Ovary (tissue), 9 donors: ENCODE data around the gene CEBPZ. TPM values are rescaled to one million over a fixed set of nuclear protein-coding genes. Genes with fewer than 3 reads are reported as not detected.

ENCODE experiments used
- DNase-seq, 5 donors: peaks; one replicate each; pipeline ENCODE4 v3.0.0-alpha.2; 2019 to 2020
- H3K27ac ChIP-seq, 2 donors: fragments of 200-600 bp; one replicate each; pipeline versions ENCODE4 v1.5.1 to v1.8.0; 2019 to 2022
- H3K27me3 ChIP-seq: fragments of 200-600 bp; one replicate; pipeline ENCODE4 v1.8.0; 2022
- H3K36me3 ChIP-seq: fragments of 200-600 bp; sonication (generic); one replicate; pipeline ENCODE4 v1.5.1; 2019
- H3K4me1 ChIP-seq: one replicate; pipeline ENCODE4 v1.8.1; 2013; ENCODE audit warnings: mild to moderate bottlenecking, moderate library complexity; ENCODE audit not compliant: insufficient read depth
- H3K4me3 ChIP-seq: fragments of 200-600 bp; sonication (generic); one replicate; pipeline ENCODE4 v1.5.1; 2017
- H3K9me3 ChIP-seq, 2 donors: fragments of 200-600 bp in 1 of 2; sonication (generic) in 1 of 2; one replicate each; pipeline versions ENCODE4 v1.5.1 to v1.8.1; 2013 to 2019; ENCODE audit warnings: mild to moderate bottlenecking in 1 of 2, moderate library complexity in 1 of 2
- CTCF ChIP-seq, 3 donors: fragments of 450-650 bp in 2 of 3; fragments of 200-600 bp in 1 of 3; IDR thresholded peaks; one replicate each; pipeline versions ENCODE4 v1.5.1 to v1.8.0; 2016 to 2022; ENCODE audit warnings: antibody characterized with exemption in 3 of 3, mild to moderate bottlenecking in 1 of 3
- EP300 ChIP-seq: sonication (generic); formaldehyde crosslinking; IDR thresholded peaks from one replicate; pipeline ENCODE4 v1.6.1; 2017; ENCODE audit warnings: antibody characterized with exemption
- POLR2A ChIP-seq: fragments of 450-650 bp; IDR thresholded peaks from one replicate; pipeline ENCODE4 v1.6.1; 2017; ENCODE audit warnings: antibody characterized with exemption, mild to moderate bottlenecking, moderate library complexity
- WGBS, 3 donors: extraction: QIAGEN DNeasy Blood & Tissue Kit in 1 of 3; methylation state at CpG; one replicate each; pipeline versions ENCODE4 v1.1.5 to v1.1.7; 2013 to 2017; 5-methylcytosine and 5-hydroxymethylcytosine counted together
- intact Hi-C, 4 donors: fragments of 100-400 bp; cut with DNase I; formaldehyde crosslinking; loops; one replicate each; pipeline versions ENCODE4 v1.11.0 to v1.15.1; 2022 to 2023
- polyA plus RNA-seq, 2 donors: library from polyadenylated mRNA; stranded (reverse); fragments of 200-250 nt in 1 of 2; fragments of 350-450 nt in 1 of 2; fragmentation: Illumina TruSeq in 1 of 2; extraction: RNeasy Lipid Tissue Mini Kit (QIAGEN cat#74804) in 1 of 2; gene quantifications; one replicate each; pipeline ENCODE4 v1.2.3, GENCODE V29; 2013 to 2014
- total RNA-seq, 7 donors: library from RNA; depleted of rRNA in 2 of 7; stranded (reverse); fragments of >200 nt in 2 of 7; fragmentation: NEBNext Ultra II Directional in 3 of 7; extraction: Animal tissue kit (Norgen Biotek cat#: 25700) in 3 of 7; gene quantifications; one replicate each; pipeline versions ENCODE4 v1.1.0 to v1.2.4, GENCODE V29; 2016 to 2023
- donor health status: DM: no; HTN: no; CAD: no; lungs with moderate emphysema.
- donor health status: DM: no; HTN: no; CAD: no.
- donor health status: Bipolar disorder and iron deficiency.
- donor health status: DM: yes; HTN: yes; CAD: no.
- donor health status: DM: no; HTN: no; CAD: no.
- donor health status: DM: yes; HTN: yes; CAD: no.

CEBPZ gene
- total and polyA plus RNA-seq, 9 donors = 24.0 to 56.5 (median 47.4) TPM

GRCh38 chr2:37168217-37168981 lies 63.0 kb downstream of the CEBPZ start:
- no peaks in the 10 kb centered on the region for H3K36me3 ChIP-seq
- no peak overlapping the region for H3K4me3 ChIP-seq
- TF ChIP-seq CTCF (IDR thresholded peaks at IDR 0.05) = no peak
- TF ChIP-seq EP300 = no peak
- TF ChIP-seq POLR2A = no peak
- no peaks in the 10 kb centered on the region for H3K4me1 ChIP-seq
- DNase-seq = no peak
- no peak overlapping the region for H3K27ac ChIP-seq
- 65 to 78% (median 67%) methylated on average over 17 of the region's 17 CpGs for WGBS, 3 donors
- intact Hi-C loops = no loop called here
- no peaks in the 10 kb centered on the region for H3K9me3 ChIP-seq
- no peaks in the 10 kb centered on the region for H3K27me3 ChIP-seq

DNA sequence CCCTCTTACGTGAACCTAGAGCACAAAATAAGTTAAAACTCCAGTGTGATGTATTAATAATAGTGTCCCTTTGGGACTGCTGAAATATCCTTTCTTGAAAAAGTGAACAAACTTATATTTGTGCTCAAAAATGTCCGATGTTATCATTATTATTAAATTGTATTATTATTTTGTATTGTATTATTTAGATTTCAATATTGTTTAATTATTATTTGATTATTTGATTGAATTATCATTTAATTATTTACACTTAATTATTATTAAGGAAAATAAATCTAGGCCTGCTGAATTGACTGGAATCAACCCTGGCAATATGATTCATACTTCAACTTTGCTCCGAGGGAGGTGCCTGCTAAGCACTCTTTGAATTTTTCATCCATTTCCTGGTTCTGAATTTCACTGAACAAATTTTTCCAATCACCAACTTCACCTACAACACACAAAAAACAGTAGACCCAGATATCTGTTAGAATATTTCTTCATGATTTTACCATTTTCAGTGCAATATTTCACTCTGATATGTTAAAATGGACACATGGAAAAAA lies 63.7 kb downstream of the CEBPZ start:
- TF ChIP-seq POLR2A (no peak), CTCF (IDR thresholded peaks at IDR 0.05) (no peak), EP300 (no peak)
- intact Hi-C loops = no loop called here

DNA sequence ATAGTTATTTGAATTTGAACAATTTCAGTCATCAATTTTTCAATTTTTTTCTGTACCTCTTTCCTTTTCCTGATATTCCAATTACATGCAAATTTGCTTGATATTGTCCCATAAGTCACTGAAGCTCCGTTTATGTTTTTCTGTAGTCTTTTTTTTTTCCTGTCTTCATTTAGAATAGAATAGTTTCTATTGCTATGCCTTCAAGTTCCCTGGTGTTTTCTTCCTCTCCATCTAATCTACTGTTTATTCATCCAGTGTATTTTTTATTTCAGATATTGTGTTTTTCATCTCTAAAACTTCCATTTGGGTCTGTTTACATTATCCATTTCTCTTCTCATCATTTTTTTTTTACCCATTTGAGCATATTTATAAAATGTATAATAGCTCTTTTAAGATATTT lies 66.6 kb downstream of the CEBPZ start:
- Histone ChIP-seq H3K4me3 (no peak overlapping the region), H3K36me3 (no peaks in the 10 kb centered on the region), H3K27me3 (no peaks in the 10 kb centered on the region), H3K27ac (no peak overlapping the region), H3K9me3 (no peaks in the 10 kb centered on the region), H3K4me1 (no peaks in the 10 kb centered on the region)
- intact Hi-C loops = no loop called here
- DNase-seq = no peak
- no peak for TF ChIP-seq POLR2A
- TF ChIP-seq EP300 = no peak
- TF ChIP-seq CTCF (IDR thresholded peaks at IDR 0.05) = no peak
- WGBS, 3 donors = 83 to 94% (median 83%) methylated on average over 1 of the region's 1 CpG

More for the DNA sequence above, 63.7 kb downstream of the CEBPZ start:
- no peak for DNase-seq
- H3K27ac ChIP-seq = no peak overlapping the region
- H3K36me3 ChIP-seq = no peaks in the 10 kb centered on the region
- 91 to 94% (median 91%) methylated on average over 3 of the region's 3 CpGs for WGBS, 3 donors
- no peaks in the 10 kb centered on the region for H3K9me3 ChIP-seq
- H3K4me1 ChIP-seq = no peaks in the 10 kb centered on the region
- no peaks in the 10 kb centered on the region for H3K27me3 ChIP-seq
- H3K4me3 ChIP-seq = no peak overlapping the region

DNA sequence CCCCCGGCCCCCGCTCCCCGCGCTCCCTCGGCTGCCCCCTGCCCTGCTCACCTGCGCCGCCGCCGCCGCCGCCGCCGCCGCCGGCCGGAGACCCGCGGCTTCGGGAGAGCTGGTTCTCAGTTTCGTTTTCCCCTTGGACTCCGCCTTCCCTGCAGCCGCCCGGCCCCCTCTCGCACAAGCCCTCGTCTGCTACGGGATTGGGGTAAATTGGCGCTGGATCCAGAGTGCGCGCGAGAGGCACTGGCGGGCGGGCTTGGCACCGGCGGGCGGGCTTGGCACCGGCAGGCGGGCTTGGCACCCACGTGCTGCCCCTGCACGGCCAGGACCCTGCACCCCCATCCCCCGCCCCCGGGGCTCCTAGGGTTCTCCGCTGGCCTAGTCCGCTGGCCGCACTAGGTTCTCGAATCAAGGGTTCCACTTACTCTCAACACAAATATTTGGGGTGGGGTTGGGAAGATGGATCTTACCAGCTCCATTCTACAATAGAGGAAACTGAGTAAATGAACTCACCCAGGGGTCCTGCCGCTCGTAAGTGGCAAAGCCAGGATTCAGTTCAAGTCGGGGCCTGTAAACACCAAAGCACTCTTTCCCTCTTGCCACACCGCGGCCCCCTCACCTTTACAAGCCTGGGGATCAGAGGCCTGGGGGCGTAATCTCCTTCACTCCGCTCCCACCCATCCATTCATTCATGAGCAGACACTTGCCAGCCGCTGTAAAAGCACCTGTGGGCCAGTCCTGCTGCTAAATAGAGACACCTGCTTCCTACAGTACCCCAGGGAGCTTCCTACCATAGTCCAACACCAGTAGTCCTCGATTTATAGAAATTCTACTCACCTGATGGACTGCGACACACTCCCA lies 74.3 kb downstream of the CEBPZ start, which contains the start of gene EIF2AK2:
EIF2AK2 (minus strand) TSS at position 124 of the 858 bp plus-strand sequence. CDS start 9,174 bp downstream, outside the sequence.
- WGBS, 3 donors = 4 to 11% (median 5%) methylated on average over 36 to 55 of the region's 55 CpGs
- peak within 1 kb of the TSS; percentile 97 for H3K4me3 ChIP-seq
- DNase-seq = peak; percentile 78 to 88 (median 83)
- no peaks in the 10 kb centered on the region for H3K36me3 ChIP-seq
- H3K4me1 ChIP-seq = peaks cover 6% of the 10 kb centered on the region
- H3K27ac ChIP-seq = peak within 1 kb of the TSS; percentile 71 to 86
- TF ChIP-seq POLR2A (peak; percentile 20), CTCF (IDR thresholded peaks at IDR 0.05) (no peak)
- no peaks in the 10 kb centered on the region for H3K27me3 ChIP-seq
- no peaks in the 10 kb centered on the region for H3K9me3 ChIP-seq
- intact Hi-C loops = no loop called here
